Endothelial cell of umbilical vein (primary cell): ENCODE data around the gene SLC26A8. TPM values are rescaled to one million over a fixed set of nuclear protein-coding genes. Genes with fewer than 3 reads are reported as not detected.
A peak's percentile ranks its signal among the peaks of the same experiment; 100 is the strongest.

Source experiments
- BruUV-seq: library from RNA; stranded (reverse); fragments of 400-500 nt; replicated peaks from 2 replicates; lab custom pipeline; 2021; lab: Mats Ljungman, UMichigan
- CTCF ChIA-PET: fragments of 300-600, 350-600 bp; sonication (Branson Sonifier 250); formaldehyde crosslinking; loops from one replicate; lab custom pipeline; 2021; ENCODE audit warnings: antibody characterized with exemption, inconsistent platforms; lab: Charles Lee
- POLR2A ChIA-PET: fragments of 300-600, 350-600 bp; sonication (Branson Sonifier 250); formaldehyde crosslinking; loops from one replicate; lab custom pipeline; 2021; ENCODE audit warnings: antibody characterized with exemption, inconsistent platforms; lab: Charles Lee
- DNase-seq: peaks from one replicate; pipeline ENCODE4 v3.0.0-alpha.2; 2011; ENCODE audit warnings: low read depth, low spot score
- FAIRE-seq: peaks from 2 replicates; lab custom pipeline; 2011; peaks lifted over from hg19 to GRCh38; lab: Jason Lieb, UNC
- H2AFZ ChIP-seq: 2 replicates; pipeline ENCODE4 v1.6.0; 2012; ENCODE audit warnings: low read depth, low read length, control low read depth, inconsistent platforms
- H3K27ac ChIP-seq: 2 replicates; pipeline ENCODE4 v1.5.1; 2011; ENCODE audit warnings: low read depth, mild to moderate bottlenecking, control low read depth, low read length, moderate library complexity; ENCODE audit not compliant: insufficient read depth
- H3K27me3 ChIP-seq, 2 experiments: 2 replicates each; pipeline versions ENCODE4 v1.6.0 to v1.6.1; 2011; ENCODE audit warnings: low read length in 2 of 2, mixed read lengths in 1 of 2; ENCODE audit not compliant: control insufficient read depth in 2 of 2, insufficient read depth in 2 of 2
- H3K36me3 ChIP-seq, 2 experiments: 2 replicates in 1 of 2; 3 replicates in 1 of 2; pipeline ENCODE4 v1.5.1; 2011; ENCODE audit warnings: low read length in 2 of 2, mild to moderate bottlenecking in 1 of 2, moderate library complexity in 1 of 2; ENCODE audit not compliant: control insufficient read depth in 2 of 2, insufficient read depth in 2 of 2; ENCODE audit errors: extremely low read depth in 1 of 2
- H3K4me1 ChIP-seq: 3 replicates; pipeline ENCODE4 v1.5.1; 2011; ENCODE audit warnings: mild to moderate bottlenecking, low read length; ENCODE audit not compliant: control insufficient read depth, insufficient read depth; ENCODE audit errors: extremely low read depth
- H3K4me2 ChIP-seq: 2 replicates; pipeline ENCODE4 v1.6.1; 2011; ENCODE audit warnings: low read length, control low read depth, mixed read lengths; ENCODE audit not compliant: insufficient read depth
- H3K4me3 ChIP-seq, 3 experiments: fragments of 200-600 bp in 1 of 3; sonication (generic), shearing (Covaris generic) in 1 of 3; replicated peaks in 1 of 3; 2 replicates each; pipeline ENCODE4 v1.5.1; 2011 to 2016; ENCODE audit warnings: control low read depth in 3 of 3, low read length in 3 of 3, mild to moderate bottlenecking in 2 of 3, inconsistent platforms in 1 of 3, low read depth in 1 of 3, moderate library complexity in 1 of 3; ENCODE audit not compliant: insufficient read depth in 1 of 3
- H3K79me2 ChIP-seq: 2 replicates; pipeline ENCODE4 v1.6.0; 2012; ENCODE audit warnings: low read length, inconsistent platforms; ENCODE audit not compliant: control insufficient read depth, insufficient read depth
- H3K9ac ChIP-seq: replicated peaks from 2 replicates; pipeline ENCODE3; 2011; ENCODE audit warnings: low read length, control low read depth; ENCODE audit not compliant: insufficient read depth; ENCODE audit errors: extremely low read depth
- H3K9me1 ChIP-seq: replicated peaks from 3 replicates; pipeline ENCODE4 v1.6.0; 2011; ENCODE audit warnings: mild to moderate bottlenecking, low read length; ENCODE audit not compliant: control insufficient read depth, insufficient read depth; ENCODE audit errors: extremely low read depth
- H3K9me3 ChIP-seq: replicated peaks from 2 replicates; pipeline ENCODE4 v1.5.1; 2012; ENCODE audit warnings: low read length, inconsistent platforms; ENCODE audit not compliant: control insufficient read depth, insufficient read depth
- H4K20me1 ChIP-seq: replicated peaks from 2 replicates; pipeline ENCODE3; 2011; ENCODE audit warnings: mild to moderate bottlenecking, low read length; ENCODE audit not compliant: control insufficient read depth, insufficient read depth; ENCODE audit errors: extremely low read depth
- CTCF ChIP-seq, 2 donors: IDR thresholded peaks; 1 replicate in 1 of 2; 2 replicates in 1 of 2; pipeline ENCODE4 v1.5.1; 2011; ENCODE audit warnings: low read length in 2 of 2, mild to moderate bottlenecking in 2 of 2, moderate library complexity in 2 of 2, control low read depth in 1 of 2, inconsistent platforms in 1 of 2, low read depth in 1 of 2; ENCODE audit not compliant: insufficient read depth in 1 of 2; ENCODE audit errors: extremely low read depth in 1 of 2
- EZH2 ChIP-seq: IDR thresholded peaks from 2 replicates; pipeline ENCODE4 v1.6.1; 2012; ENCODE audit warnings: borderline replicate concordance, low read depth, mild to moderate bottlenecking, moderate library complexity, low read length, inconsistent platforms; ENCODE audit not compliant: severe bottlenecking
- GATA2 ChIP-seq: IDR thresholded peaks from 2 replicates; pipeline ENCODE4 v1.7.0; 2011; ENCODE audit warnings: low read depth, mild to moderate bottlenecking, moderate library complexity, mixed read lengths, low read length; ENCODE audit not compliant: insufficient read length, insufficient read depth
- JUN ChIP-seq: IDR thresholded peaks from 2 replicates; pipeline ENCODE4 v1.6.1; 2011; ENCODE audit warnings: borderline replicate concordance, low read depth; ENCODE audit not compliant: insufficient read length, insufficient read depth
- MAX ChIP-seq: IDR thresholded peaks from 2 replicates; pipeline ENCODE4 v1.6.1; 2011; ENCODE audit not compliant: insufficient read depth, insufficient read length
- MYC ChIP-seq: IDR thresholded peaks from one replicate; pipeline ENCODE4 v1.6.1; 2011; ENCODE audit warnings: mild to moderate bottlenecking, low read depth, low read length
- POLR2AphosphoS5 ChIP-seq: IDR thresholded peaks from 2 replicates; pipeline ENCODE4 v1.6.1; 2012; ENCODE audit warnings: low read depth, mild to moderate bottlenecking, control low read depth, low read length, moderate library complexity; ENCODE audit not compliant: insufficient read depth
- dilution Hi-C: fragments of 300-500 bp; cut with MboI; formaldehyde crosslinking; loops from one replicate; pipeline ENCODE4 v1.15.0; 2019; ENCODE audit warnings: low sequenced_read_pairs; ENCODE audit not compliant: extremely low pct_ligation_motif_present
- intact Hi-C: fragments of 100-400 bp; cut with micrococcal nuclease; formaldehyde crosslinking; loops from one replicate; pipeline ENCODE4 v1.10.0; 2022
- polyA plus RNA-seq, 4 experiments: library from polyadenylated mRNA; depleted of rRNA in 3 of 4; stranded (reverse) in 3 of 4; unstranded in 1 of 4; fragments of >200 nt; gene quantifications; 2 replicates each; pipeline versions ENCODE4 v1.2.1 to v1.2.3, GENCODE V29; 2011 to 2012; ENCODE audit warnings: missing spikeins in 1 of 4
- total RNA-seq: library from RNA; stranded (reverse); gene quantifications from 2 replicates; pipeline ENCODE4 v1.2.3, GENCODE V29; 2021

SLC26A8 gene
- total and polyA plus RNA-seq, 2 donors (not counting 3 experiments of a cell fraction or from before 2014, with no cell fraction given), result 0.01 TPM; not detected in 1

- no TSS peak for BruUV-seq
- TF ChIP-seq MYC (no peak), GATA2 (no peak), MAX (no peak), CTCF (IDR thresholded peaks at IDR 0.05; ENCODE audit: extremely low read depth in 1 of 2, insufficient read depth in 1 of 2, low read depth in 1 of 2, low read length in 2 of 2) (no peak), EZH2 (no peak), POLR2AphosphoS5 (no peak), JUN (no peak)
- FAIRE-seq (no peak), DNase-seq (peak; percentile 60)
- Histone ChIP-seq H3K79me2 (peaks cover 92% of the 10 kb centered on the region), H3K4me1 (peaks cover 7% of the 10 kb centered on the region), H3K36me3 (no peaks in the 10 kb centered on the region), H3K27me3 (no peaks in the 10 kb centered on the region), H3K9ac (no peak overlapping the region), H3K27ac (no peak overlapping the region), H2AFZ (no peak overlapping the region), H3K9me3 (no peaks in the 10 kb centered on the region), H3K9me1 (no peaks in the 10 kb centered on the region), H3K4me3 (no peak overlapping the region), H3K4me2 (no peak overlapping the region), H4K20me1 (peaks cover 6% of the 10 kb centered on the region)
- ChIA-PET POLR2A (no interaction called here), CTCF (interaction anchor here (1.1 to 1.9 kb wide), 6 partner anchors 7 to 55 kb away, joined by 3 to 6 read pairs (median 5); partner anchors contain the start of gene MAPK14)
- intact Hi-C loops (no loop called here), dilution Hi-C loops (no loop called here)
Observed at GRCh38 chr6:36039112-36039511, 14.7 kb upstream of the SLC26A8 start.
